HepG2 (cell line): ENCODE results near the gene DNMT3B. TPM values are rescaled to one million over a fixed set of nuclear protein-coding genes. Genes with fewer than 3 reads are reported as not detected.

Experiments used
- CEBPG ChIP-seq: IDR thresholded peaks from 2 replicates; pipeline ENCODE4 v1.6.1; 2016
- FOXJ3 ChIP-seq: sonication (generic); formaldehyde crosslinking; IDR thresholded peaks from 2 replicates; pipeline ENCODE4 v1.4.0; 2020; ENCODE audit warnings: missing genetic modification reagents, mild to moderate bottlenecking, borderline replicate concordance
- GFI1 ChIP-seq: sonication (generic); formaldehyde crosslinking; IDR thresholded peaks from 2 replicates; pipeline ENCODE4 v1.5.0; 2020; ENCODE audit warnings: missing genetic modification reagents, mild to moderate bottlenecking, borderline replicate concordance
- HDAC2 ChIP-seq: sonication (generic); formaldehyde crosslinking; IDR thresholded peaks from 2 replicates; pipeline ENCODE4 v1.4.0; 2020; ENCODE audit warnings: missing genetic modification reagents
- HNF4A ChIP-seq: sonication (generic); formaldehyde crosslinking; IDR thresholded peaks from 2 replicates; pipeline ENCODE4 v1.4.0; 2020; ENCODE audit warnings: missing genetic modification reagents
- KLF13 ChIP-seq: sonication (generic); formaldehyde crosslinking; IDR thresholded peaks from 2 replicates; pipeline ENCODE4 v1.4.0; 2020; ENCODE audit warnings: mild to moderate bottlenecking, missing genetic modification reagents
- PHF21A ChIP-seq: sonication (generic); formaldehyde crosslinking; IDR thresholded peaks from 2 replicates; pipeline ENCODE4 v1.5.0; 2020; ENCODE audit warnings: mild to moderate bottlenecking, missing genetic modification reagents
- SAP130 ChIP-seq: IDR thresholded peaks from 2 replicates; pipeline ENCODE4 v1.6.1; 2016; ENCODE audit warnings: low read depth
- ZNF12 ChIP-seq: sonication (generic); formaldehyde crosslinking; IDR thresholded peaks from 2 replicates; pipeline ENCODE4 v1.5.0; 2020; ENCODE audit warnings: missing genetic modification reagents
- ZNF335 ChIP-seq: sonication (generic); formaldehyde crosslinking; IDR thresholded peaks from 2 replicates; pipeline ENCODE4 v1.4.0; 2020; ENCODE audit warnings: missing genetic modification reagents
- ZNF570 ChIP-seq: sonication (generic); formaldehyde crosslinking; IDR thresholded peaks from 2 replicates; pipeline ENCODE4 v1.4.0; 2020; ENCODE audit warnings: mild to moderate bottlenecking, missing genetic modification reagents, borderline replicate concordance
- ZSCAN29 ChIP-seq: sonication (generic); formaldehyde crosslinking; conservative IDR thresholded peaks from 2 replicates; pipeline ENCODE4 v1.4.0; 2020; ENCODE audit warnings: mild to moderate bottlenecking, missing genetic modification reagents
- polyA plus RNA-seq, 8 experiments: library from polyadenylated mRNA; depleted of rRNA in 3 of 8; stranded (reverse) in 7 of 8; unstranded in 1 of 8; fragments of >200 nt; fragmentation: Illumina TruSeq in 4 of 8; extraction: Trizol in 4 of 8; gene quantifications; 2 replicates each; pipeline versions ENCODE4 v1.2.1 to v1.2.3, GENCODE V29; 2011 to 2016; ENCODE audit warnings: low read depth in 4 of 8, missing spikeins in 1 of 8, mixed read lengths in 1 of 8; ENCODE audit not compliant: insufficient read depth in 1 of 8
- total RNA-seq, 5 experiments: library from RNA; depleted of rRNA; stranded (reverse); fragments of >200 nt; fragmentation: Illumina TruSeq; extraction: Trizol; gene quantifications; 2 replicates each; pipeline ENCODE4 v1.2.3, GENCODE V29; 2016; ENCODE audit warnings: low read depth in 1 of 5
- TF ChIP-seq, protein P1 (sequence below): sonication (generic); formaldehyde crosslinking; IDR thresholded peaks from 2 replicates; pipeline ENCODE4 v1.4.0; 2020; ENCODE audit warnings: low read depth, mild to moderate bottlenecking, missing genetic modification reagents
- TF ChIP-seq, protein P2 (sequence below): IDR thresholded peaks from 2 replicates; pipeline ENCODE4 v1.6.1; 2012; ENCODE audit warnings: low read depth, low read length, improper control_type of control experiment
- TF ChIP-seq, protein P3 (sequence below): sonication (generic); formaldehyde crosslinking; IDR thresholded peaks from 2 replicates; pipeline ENCODE4 v1.8.0; 2022; ENCODE audit warnings: mild to moderate bottlenecking, missing genetic modification reagents, moderate library complexity
- TF ChIP-seq, protein P4 (sequence below): sonication (generic); formaldehyde crosslinking; conservative IDR thresholded peaks from 2 replicates; pipeline ENCODE4 v1.4.0; 2020; ENCODE audit warnings: mild to moderate bottlenecking, missing genetic modification reagents, moderate library complexity
- TF ChIP-seq, protein P5 (sequence below): IDR thresholded peaks from 2 replicates; pipeline ENCODE4 v1.6.1; 2016; ENCODE audit warnings: mild to moderate bottlenecking, missing biosample characterization, missing genetic modification reagents

DNMT3B gene
- total and polyA plus RNA-seq, 2 of the 13 experiments (the other 11 are each of a cell fraction or from before 2014, with no cell fraction given), result 3.8 to 13.9 TPM

DNA sequence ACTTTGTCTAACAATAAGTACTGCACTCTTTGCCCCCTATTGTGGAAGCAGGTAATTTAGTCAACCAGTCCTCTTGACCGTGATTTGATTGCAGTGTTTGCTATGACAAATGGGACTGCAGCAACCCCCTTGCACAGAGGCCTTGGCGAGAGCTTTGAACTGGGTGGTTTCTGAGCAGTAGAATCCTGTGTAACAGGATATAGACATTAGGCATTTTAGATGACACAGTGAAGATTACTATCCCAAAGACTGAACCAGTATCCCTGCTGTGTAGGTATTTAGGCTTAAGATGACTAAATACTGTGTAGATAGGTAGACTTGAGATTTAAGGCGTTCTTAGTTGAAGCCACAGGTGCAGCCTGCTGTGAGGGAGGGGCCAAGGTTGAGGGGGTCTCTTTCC is 9.9 kb downstream of the DNMT3B start (continued):
- TF ChIP-seq ZSCAN29 (CRISPR knock-in tag) (0 out of 2 replicates have a peak, but pooled peaks have one; percentile 46), KLF13 (no peak), ZNF12 (CRISPR knock-in tag) (peak; percentile 76), CEBPG (CRISPR knock-in tag) (0 out of 2 replicates have a peak, but pooled peaks have one; percentile 24), GFI1 (CRISPR knock-in tag) (0 out of 2 replicates have a peak, but pooled peaks have one; percentile 74), PHF21A (CRISPR knock-in tag) (peak; percentile 55; the same call in 1 of the 2 replicates), FOXJ3 (CRISPR knock-in tag) (no peak), SAP130 (peak; percentile 48; the same call in 1 of the 2 replicates), HDAC2 (CRISPR knock-in tag) (peak; percentile 24; the same call in 1 of the 2 replicates), ZNF570 (CRISPR knock-in tag) (no peak), HNF4A (CRISPR knock-in tag) (peak; percentile 68), ZNF335 (CRISPR knock-in tag) (no peak)
- TF ChIP-seq, protein P1, sequence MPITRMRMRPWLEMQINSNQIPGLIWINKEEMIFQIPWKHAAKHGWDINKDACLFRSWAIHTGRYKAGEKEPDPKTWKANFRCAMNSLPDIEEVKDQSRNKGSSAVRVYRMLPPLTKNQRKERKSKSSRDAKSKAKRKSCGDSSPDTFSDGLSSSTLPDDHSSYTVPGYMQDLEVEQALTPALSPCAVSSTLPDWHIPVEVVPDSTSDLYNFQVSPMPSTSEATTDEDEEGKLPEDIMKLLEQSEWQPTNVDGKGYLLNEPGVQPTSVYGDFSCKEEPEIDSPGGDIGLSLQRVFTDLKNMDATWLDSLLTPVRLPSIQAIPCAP (CRISPR knock-in tag), result no peak
- TF ChIP-seq, protein P2, sequence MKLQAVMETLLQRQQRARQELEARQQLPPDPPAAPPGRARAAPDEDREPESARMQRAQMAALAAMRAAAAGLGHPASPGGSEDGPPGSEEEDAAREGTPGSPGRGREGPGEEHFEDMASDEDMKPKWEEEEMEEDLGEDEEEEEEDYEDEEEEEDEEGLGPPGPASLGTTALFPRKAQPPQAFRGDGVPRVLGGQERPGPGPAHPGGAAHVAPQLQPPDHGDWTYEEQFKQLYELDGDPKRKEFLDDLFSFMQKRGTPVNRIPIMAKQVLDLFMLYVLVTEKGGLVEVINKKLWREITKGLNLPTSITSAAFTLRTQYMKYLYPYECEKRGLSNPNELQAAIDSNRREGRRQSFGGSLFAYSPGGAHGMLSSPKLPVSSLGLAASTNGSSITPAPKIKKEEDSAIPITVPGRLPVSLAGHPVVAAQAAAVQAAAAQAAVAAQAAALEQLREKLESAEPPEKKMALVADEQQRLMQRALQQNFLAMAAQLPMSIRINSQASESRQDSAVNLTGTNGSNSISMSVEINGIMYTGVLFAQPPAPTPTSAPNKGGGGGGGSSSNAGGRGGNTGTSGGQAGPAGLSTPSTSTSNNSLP, result peak; percentile 33; the same call in 1 of the 2 replicates
- TF ChIP-seq, protein P3, sequence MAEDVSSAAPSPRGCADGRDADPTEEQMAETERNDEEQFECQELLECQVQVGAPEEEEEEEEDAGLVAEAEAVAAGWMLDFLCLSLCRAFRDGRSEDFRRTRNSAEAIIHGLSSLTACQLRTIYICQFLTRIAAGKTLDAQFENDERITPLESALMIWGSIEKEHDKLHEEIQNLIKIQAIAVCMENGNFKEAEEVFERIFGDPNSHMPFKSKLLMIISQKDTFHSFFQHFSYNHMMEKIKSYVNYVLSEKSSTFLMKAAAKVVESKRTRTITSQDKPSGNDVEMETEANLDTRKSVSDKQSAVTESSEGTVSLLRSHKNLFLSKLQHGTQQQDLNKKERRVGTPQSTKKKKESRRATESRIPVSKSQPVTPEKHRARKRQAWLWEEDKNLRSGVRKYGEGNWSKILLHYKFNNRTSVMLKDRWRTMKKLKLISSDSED (CRISPR knock-in tag), result no peak
- TF ChIP-seq, protein P4, sequence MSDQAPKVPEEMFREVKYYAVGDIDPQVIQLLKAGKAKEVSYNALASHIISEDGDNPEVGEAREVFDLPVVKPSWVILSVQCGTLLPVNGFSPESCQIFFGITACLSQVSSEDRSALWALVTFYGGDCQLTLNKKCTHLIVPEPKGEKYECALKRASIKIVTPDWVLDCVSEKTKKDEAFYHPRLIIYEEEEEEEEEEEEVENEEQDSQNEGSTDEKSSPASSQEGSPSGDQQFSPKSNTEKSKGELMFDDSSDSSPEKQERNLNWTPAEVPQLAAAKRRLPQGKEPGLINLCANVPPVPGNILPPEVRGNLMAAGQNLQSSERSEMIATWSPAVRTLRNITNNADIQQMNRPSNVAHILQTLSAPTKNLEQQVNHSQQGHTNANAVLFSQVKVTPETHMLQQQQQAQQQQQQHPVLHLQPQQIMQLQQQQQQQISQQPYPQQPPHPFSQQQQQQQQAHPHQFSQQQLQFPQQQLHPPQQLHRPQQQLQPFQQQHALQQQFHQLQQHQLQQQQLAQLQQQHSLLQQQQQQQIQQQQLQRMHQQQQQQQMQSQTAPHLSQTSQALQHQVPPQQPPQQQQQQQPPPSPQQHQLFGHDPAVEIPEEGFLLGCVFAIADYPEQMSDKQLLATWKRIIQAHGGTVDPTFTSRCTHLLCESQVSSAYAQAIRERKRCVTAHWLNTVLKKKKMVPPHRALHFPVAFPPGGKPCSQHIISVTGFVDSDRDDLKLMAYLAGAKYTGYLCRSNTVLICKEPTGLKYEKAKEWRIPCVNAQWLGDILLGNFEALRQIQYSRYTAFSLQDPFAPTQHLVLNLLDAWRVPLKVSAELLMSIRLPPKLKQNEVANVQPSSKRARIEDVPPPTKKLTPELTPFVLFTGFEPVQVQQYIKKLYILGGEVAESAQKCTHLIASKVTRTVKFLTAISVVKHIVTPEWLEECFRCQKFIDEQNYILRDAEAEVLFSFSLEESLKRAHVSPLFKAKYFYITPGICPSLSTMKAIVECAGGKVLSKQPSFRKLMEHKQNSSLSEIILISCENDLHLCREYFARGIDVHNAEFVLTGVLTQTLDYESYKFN (CRISPR knock-in tag), result peak; percentile 46; the same call in 1 of the 2 replicates
- TF ChIP-seq, protein P5, sequence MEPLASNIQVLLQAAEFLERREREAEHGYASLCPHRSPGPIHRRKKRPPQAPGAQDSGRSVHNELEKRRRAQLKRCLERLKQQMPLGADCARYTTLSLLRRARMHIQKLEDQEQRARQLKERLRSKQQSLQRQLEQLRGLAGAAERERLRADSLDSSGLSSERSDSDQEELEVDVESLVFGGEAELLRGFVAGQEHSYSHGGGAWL (CRISPR knock-in tag), result no peak
